ENCODE data around the gene RPA3. TPM values are rescaled to one million over a fixed set of nuclear protein-coding genes. Genes with fewer than 3 reads are reported as not detected.

Gene RPA3
- polyA plus RNA-seq, 1 donor, result 61.9 TPM

DNA sequence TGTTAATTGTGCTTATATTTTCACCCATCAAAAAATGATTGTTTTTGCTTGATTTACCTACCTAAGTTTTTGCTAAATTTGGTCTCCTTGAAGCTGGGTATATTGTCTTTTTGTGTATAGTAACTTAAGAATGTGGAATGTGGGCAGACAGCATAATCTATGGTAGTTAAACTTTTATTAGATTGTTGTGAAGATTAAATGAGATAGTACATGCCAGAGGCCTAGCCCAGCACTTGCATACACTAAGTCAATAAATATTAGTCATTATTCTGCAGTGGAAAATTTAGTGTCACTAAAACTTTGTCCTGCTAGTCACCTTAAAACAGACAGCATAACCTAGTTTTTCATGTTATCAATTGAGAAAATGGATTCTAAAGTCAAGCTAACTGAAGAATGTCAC is 19.3 kb upstream of the RPA3 start:
- DNase-seq, result no peak

DNA sequence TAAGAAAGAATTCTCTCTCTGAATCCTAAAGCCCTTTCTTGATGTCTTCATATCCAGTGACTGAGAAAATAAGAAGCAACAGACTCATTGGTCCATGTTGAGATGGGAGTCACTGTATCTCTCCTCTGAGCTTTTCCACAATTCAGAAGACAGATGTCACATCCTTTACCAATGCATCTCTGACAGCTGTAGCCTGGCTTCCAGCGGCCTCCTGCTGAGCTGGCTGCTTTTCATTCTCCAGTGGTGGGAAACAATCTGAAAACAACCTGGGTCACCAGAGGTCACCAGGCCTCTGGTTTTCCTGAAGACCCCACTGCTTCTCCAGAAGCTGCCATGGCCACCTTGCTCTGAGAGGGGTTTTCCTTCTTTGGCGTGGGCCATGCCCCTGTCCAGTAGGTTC is 18.3 kb upstream of the RPA3 start:
- DNase-seq, result no peak

DNA sequence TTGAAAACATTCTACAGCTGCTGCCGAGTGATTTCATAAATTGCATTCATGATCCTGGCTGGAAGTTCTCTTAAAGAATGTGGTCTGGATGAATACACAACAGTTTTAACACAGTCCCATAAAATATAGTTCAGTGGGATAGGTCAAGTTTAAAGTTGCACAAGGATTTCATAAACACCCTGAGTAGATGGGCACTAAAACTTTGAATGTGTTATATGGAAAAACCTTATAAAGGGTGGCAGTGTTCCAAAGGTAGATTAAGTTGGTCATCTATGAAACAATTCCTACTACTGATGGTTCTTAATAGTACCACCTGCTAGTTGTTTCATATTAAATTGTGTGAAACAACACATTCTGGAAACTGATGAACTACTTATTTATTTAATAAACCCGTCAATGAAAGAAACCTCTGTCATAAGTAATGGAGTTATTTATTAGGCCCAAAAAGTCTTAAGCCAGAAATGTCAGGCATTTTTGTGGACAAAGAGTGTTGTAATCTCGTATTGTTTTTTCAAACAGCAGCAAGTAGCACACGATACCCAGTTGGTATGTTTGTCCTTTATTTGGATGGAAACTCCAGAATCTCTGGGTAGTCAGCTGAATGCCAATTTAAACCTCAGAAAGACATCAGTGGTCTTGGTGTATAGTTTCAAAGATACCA is 14.3 kb upstream of the RPA3 start:
- no peak for DNase-seq

DNA sequence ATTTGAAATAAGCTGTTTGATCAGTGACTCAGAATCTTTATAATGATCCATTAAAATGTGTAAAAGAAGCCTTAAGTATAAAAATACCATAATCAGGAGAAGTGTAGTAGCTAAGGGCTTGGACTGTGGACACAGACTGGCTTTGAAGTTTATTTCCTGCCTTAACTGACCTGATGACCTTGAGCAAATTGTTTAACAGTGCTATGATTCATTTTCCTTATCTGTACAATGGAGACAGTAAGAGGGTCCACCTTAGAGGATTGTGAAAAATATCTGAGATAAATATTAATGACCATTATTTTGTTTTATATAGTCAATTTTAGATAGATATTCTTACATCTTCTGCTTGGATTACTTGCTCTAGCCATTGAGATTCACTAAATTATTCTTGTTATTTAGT is 13.3 kb upstream of the RPA3 start:
- no peak for DNase-seq

DNA sequence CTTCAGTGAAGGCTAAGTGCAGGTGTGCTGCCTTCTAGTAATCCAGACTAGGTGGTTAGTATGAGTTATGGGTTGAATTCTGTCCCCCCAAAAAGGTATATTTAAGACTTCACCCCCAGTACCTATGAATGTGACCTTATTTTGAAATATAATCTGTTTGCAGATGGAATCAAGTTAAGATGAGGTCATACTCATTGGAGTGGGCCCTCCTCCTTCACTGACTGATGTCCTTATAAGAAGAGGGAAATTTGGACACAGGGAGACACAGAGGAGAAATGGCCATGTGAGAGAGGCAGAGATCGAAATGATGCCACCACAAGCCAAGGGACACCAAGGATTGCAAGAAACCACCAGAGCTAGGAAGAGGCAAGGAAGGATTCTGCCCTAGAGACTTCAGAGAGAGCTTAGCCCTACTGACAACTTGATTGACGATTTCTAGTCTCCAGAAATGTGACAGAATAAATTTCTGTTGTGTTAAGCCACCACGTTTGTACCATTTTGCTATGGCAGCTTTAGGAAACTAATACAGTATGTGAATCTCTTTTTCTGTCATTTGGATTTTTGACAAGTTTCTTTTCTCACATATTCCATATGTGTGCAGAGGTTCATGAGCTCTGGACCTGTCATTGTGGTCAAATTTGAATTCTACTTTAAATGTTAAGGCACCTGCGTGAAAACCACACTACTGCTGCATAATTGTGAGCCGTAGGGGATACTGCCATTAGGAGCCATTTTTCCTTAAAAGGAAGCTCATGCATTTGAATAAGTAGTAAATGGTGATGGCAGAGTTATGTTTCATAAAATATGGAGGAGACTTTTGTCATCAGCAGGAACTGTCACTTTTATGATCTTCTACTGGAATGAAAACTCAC is 2.6 kb upstream of the RPA3 start:
- DNase-seq, result no peak

DNA sequence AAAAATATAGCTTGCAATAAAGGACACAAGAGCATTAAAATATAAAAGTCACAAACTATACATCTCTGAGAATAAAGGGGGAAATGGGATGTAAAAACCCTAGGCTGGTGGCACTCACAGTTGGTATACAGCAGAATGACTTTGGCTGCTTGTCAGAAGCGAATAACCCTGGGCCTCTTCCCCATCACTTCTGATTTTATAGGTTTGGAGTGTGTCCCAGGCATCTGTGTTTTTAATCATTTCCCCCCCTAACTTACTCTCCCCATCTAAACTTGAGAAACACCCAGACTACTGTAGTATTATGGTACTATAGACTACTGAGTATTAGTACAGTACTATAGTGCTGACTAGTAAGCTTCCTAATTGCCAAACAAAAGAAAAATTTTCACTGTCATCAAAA is 1.8 kb upstream of the RPA3 start:
- no peak for DNase-seq

DNA sequence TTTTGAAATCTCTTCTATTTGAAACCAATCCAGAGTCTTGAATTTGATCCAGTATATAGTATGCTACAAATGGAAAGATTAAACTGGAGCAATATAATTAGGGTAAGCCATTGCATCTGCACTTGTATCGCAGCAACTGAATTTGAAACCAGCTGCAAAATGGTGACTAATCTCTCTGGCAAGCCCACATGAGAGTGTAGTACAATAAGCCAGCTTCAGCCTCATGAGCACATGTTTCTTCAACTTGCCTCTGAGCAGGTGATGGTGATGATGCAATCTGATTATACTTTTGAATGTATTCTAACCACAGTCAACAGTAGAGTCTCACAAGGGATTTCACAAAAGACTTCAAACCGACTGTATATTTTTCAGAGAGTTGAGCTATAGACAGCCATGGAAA is 829 bp upstream of the RPA3 start:
- DNase-seq, result no peak

DNA sequence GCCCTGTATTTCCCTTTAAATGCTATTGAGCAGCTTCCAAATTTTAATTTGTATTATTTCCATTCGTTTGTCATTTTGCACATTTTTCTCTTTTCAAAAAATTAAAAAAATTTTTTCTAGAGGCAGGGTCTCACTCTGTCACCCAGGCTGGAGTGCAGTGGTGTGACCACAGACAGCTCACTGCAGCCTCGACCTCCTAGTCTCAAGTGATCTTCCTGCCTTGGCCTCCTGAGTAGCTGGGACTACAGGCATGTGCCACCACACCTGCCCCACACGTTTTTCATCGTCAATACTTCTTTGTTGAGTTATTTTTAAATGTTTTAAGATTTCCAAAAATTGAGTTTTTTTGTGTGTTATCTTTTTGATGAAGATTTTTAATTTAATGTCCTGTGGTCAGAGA is 4.7 kb downstream of the RPA3 start:
- no peak for DNase-seq

DNA sequence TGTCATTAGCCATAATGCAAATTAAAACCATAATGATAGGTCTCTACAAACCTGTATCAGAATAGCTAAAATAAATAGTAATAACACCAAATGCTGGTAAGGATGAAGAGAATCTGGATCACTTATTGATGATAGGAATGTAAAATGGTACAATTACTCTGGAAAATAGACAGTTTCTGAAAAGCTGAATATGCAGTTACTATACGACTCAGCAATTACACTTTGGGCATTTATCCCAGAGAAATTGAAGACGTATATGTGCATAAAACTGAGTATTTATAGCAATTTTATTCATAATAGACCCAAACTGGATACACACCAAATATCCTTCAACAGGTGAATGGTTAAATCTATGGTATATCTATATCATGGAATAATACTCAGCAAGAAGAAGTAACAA is 7.9 kb downstream of the RPA3 start:
- DNase-seq, result no peak

DNA sequence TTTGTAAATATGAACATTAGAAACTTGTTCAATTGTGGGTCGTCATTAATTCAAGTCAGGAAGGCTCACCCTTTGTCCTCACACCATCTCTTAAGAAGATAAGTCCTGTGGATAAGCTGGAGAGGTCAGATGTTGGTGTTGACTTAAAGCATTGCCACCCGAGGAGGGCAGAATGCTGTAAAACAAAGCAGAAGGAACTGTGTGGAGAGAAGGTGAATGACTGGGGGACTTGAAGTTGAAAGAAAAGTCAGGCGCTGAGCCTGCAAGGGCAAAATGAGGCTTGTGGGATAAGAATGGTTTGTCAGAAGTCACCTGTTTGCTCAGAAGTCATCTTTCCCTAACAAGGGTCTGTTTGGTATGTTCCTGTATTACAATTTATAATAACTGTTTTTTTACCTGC is 9.1 kb downstream of the RPA3 start:
- no peak for DNase-seq

DNA sequence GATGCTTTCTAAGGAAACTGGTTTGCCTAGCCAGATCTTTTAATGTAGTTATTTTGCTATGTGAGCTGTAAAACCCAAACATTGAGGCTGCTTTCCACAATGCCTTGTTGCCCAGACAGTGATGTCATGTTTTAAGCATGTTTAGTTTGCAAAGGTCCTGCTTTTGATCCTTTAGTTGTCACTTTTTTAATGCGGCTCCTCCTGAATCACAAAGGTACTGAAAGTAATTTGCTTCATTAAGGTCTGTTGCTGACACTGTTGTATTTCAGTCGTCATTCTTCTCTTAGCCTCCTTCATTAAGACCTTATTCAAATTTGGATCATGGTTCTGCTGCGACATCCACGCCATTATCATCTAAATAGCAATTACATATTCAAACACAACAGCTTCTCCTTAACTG is 10.6 kb downstream of the RPA3 start:
- DNase-seq, result no peak

DNA sequence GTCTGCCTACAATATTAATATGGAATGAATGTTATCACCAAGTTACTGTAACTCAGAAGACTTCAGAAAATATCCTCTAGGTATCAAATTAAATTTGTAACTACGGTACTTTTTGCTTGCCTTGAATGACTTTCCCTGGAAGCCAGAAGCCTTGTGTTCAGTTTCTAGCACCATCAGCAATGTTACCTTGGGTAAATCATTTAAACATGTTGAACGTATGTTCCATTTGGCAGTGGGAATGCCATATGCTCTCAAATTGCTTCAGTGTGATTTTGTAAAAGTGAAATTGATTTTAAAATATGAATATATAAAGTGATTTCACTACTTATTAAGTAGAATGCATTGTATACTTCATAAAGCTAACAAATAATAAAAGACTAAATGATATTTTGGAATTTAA is 11.2 kb downstream of the RPA3 start:
- no peak for DNase-seq

DNA sequence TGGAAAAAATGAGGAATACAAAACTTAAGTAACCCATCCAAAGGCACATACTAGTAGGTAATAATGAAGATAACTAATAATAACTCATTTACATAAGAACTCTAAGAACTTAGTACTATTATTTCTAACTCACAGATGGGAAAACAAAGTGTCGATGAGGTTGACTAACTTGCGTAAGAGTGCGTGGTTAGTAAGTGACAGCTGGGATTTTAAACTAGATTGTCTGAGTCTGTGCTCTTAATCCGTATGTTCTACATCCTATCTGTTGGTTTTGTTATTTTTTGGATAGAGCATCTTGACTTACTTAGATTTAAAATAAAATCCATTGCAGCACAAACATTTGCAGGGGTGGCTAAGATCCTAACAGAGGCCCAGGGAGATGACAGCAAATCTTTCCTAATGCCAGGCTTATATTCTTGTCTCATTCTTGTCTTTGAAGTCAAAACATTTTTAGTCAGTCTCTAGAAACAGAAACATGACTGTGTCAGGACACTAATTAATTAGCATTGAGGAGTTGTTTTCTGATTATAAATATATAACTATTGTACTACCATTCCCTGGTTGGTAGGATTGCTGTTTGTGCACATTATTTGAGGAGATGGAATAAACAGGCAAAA is 11.7 kb downstream of the RPA3 start:
- no peak for DNase-seq

DNA sequence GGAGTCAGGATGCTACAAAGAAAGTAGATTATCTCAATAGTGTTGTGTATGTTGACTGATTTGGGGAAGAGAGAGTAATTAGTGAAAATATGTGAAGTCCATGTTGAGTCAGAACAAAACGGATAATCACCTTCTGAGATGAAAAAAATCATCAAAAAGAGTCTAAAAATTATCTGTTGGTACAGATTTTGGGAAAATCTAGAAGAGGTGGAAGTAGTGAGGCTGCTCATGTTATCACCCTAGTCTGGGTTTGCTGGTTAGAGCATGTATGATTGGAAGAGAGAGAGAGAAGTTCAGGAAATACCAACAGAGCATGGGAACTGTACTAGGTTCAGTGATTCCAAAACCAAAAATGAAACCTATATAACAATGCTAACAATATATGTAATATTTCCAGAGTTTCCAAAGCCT is 12.3 kb downstream of the RPA3 start:
- no peak for DNase-seq

DNA sequence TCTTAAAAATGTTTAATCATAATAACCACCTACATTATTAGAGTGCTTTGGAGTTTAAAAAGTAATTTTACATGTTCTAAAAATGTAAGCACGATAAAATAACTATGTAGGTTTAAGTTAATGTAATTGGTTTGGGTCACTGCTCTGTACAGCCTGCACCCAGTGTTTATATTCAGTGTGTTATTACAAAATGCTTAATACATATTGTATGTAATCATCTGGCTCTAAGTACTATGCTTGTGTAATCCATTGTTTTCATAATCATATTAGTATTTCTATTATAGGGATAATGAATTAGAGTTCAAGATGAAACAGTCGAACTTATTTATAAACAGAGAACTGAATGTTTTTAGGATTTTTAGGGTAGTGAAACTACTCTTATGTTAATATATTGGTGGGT is 13.1 kb downstream of the RPA3 start:
- DNase-seq, result no peak

DNA sequence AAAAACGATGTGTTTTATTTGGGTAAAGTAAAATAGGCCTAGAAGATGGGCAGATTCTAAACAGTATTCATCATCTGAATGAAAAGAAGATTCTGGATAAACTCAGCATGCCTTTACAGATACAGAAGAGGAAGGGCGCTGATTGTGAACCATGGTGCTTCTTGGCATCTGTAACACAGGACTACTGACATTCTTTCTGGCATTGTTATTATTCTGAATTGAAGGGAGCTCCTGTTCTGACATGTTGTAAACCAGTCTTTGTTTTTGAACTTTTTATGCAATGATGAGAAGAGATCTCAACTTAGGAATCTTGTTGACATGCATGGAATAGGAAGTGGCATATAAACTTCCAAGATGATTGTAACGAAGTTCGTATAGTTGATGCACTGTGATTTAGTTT is 13.5 kb downstream of the RPA3 start:
- DNase-seq, result no peak

DNA sequence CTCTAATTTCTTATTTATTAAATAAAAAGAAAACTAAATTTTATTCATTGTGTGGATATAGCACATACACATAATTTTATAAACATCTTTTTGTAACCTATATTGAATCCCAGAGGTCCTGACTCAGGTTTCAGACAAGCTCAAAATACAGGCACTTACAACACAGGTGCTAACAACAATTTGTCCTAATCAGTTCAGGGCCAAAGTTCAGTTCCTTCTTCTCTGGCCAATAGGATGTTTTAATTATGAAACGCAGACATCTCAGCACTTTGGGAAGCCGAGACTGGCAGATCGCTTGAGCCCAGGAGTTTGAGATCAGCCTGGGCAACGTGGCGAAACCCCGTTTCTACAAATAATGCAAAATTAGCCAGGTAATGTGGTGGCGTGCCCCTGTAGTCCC is 15.0 kb downstream of the RPA3 start:
- no peak for DNase-seq

DNA sequence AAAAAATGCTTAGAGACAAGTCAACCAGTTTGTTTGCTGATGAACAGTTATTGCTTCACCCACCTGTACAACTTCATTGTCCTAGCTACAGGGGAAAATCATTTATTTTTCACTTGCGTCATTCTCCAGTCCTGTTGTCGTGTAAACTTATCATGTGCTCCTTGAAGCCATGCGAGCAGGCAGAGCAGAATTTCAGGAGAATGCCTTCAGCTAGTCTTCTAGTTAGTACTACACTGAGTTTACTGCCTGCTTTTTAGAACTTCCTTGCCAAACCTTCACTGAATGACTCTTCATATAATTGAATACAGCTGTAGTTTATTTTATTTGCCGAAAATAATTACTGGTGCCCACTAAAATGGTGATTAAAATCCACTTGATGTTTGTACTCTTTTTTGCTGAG is 15.6 kb downstream of the RPA3 start:
- no peak for DNase-seq

DNA sequence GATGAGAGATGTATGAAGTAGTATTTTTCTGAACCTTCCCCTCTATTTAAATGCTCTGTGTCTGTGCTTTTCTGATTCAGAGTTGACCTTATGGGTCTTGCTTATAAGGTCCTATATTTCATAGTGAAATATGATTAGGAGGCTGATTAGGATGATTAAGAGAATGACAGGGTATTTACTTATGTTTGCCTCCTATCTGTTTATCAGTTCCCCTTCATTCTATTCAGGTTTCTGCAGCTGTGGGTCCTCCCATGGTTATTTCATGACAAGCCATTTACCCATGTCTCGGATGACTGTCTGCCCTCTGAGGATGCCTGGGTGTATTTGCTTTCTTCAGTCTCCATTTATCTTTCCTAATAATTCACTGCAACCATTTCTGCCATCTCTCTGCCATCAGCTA is 16.9 kb downstream of the RPA3 start:
- DNase-seq, result no peak

DNA sequence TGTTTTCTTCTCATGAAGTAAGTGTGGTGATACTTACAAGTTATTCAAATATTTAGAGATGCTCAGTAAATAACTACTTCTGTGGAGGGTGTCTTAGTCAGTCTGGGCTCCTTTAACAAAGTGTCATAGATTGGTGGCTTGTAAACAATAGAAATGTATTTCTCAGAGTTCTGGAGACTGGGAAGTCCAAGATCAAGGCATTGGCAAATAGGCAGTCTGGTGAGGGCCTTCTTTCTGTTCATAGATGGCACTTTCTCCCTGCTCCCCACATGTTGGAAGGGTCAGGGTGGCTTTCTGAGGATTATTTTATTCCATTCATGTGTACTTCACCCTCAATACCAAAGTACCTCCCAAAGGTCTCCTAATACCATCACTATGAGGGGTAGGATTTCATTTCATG is 18.4 kb downstream of the RPA3 start:
- no peak for DNase-seq

DNA sequence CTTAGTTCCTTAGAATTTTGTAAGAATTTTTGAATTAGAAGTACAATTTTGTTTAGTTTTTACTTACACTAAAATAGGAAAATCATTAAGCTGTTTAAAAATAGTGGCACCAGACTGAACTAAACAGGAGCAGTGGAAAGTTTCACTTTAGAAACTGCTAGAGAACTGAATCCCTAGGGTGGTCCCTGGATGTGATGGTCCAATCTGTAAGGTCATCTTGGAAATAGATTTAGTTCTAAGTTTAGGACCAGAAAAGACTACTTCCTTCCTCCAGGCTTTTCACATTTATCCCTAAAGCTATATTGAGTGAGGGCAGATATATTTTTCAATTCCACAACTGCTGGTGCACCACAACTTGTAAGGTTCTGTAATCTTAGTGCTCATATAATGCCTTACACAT is 19.0 kb downstream of the RPA3 start:
- DNase-seq, result no peak

DNA sequence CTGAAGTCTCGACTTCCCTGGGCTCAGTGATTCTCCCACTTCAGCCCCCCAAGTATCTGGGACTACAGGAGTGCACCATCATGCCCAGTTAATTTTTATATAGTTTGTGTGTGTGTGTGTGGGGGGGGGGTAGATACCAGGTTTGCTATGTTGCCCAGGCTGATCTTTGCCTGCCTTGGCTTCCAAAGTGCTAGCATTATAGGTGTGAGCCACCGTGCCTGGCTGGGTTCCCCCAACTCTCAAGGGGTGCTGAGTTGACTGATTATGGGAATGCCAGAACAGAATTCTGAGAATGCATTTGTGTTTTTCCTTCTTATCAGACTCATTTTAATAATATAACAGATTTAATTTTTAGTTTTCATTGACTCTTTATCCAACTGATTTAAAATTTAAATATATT is 19.5 kb downstream of the RPA3 start:
- no peak for DNase-seq

DNA sequence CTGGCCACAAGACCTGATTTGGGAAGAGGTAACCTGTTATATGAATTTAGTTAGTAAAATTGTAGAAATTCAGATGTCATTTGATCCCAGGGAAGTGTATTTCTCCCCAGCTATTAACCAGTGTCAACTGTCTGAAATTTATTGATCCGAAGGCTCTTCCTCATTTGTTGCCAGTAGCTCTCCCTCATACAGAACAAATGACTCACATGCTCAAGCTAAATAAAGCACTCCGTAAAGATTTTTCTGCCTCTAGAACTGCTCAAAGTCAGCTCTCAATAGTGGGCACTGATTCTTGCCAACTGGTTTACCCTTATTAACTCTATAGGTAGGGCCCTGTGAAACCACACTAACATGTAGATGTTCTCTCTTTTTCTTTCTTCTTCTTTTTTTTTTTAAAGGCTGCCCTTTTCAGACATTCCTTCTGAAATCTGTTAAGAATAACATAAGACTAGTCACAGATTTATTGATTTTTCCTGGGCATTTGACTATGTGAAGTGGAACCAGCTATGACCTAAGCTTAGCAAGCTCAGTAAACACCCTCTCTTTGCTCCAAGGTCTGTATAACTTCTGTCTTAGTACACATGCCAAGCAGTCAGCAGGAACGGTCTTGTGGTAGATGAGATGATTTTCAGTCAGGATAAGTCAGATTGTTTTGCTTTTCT is 21.8 kb downstream of the RPA3 start:
- DNase-seq, result no peak

Measured in left kidney (tissue), 2 donors.